COLO668 (cell line): ENCODE measurements around the gene APCDD1L.

Experiments used
- DNase-seq: peaks from one replicate; lab custom pipeline; 2025; ENCODE audit not compliant: unreplicated experiment; lab: John Stamatoyannopoulos, UW

Gene APCDD1L

GRCh38 chr20:58492795-58493524 lies 22.2 kb downstream of the APCDD1L start:
- DNase-seq, result no peak

- DNase-seq, result no peak
These were observed 23.0 kb downstream of the APCDD1L start for GRCh38 chr20:58492074-58492718.

GRCh38 chr20:58486207-58486606 lies 29.0 kb downstream of the APCDD1L start:
- no peak for DNase-seq

GRCh38 chr20:58485393-58485792 lies 29.8 kb downstream of the APCDD1L start:
- no peak for DNase-seq

GRCh38 chr20:58483470-58483869 lies 31.7 kb downstream of the APCDD1L start:
- DNase-seq, result no peak

GRCh38 chr20:58483051-58483450 lies 32.1 kb downstream of the APCDD1L start:
- no peak for DNase-seq

GRCh38 chr20:58482416-58482815 lies 32.8 kb downstream of the APCDD1L start:
- no peak for DNase-seq

- DNase-seq, result no peak
These were observed 33.6 kb downstream of the APCDD1L start for GRCh38 chr20:58481481-58482021.

GRCh38 chr20:58480551-58481336 lies 34.5 kb downstream of the APCDD1L start:
- no peak for DNase-seq

- DNase-seq, result no peak
These were observed 35.3 kb downstream of the APCDD1L start for GRCh38 chr20:58479726-58480440.

GRCh38 chr20:58478141-58478805 lies 36.9 kb downstream of the APCDD1L start:
- no peak for DNase-seq

GRCh38 chr20:58475466-58475865 lies 39.7 kb downstream of the APCDD1L start:
- DNase-seq, result no peak

GRCh38 chr20:58473453-58474425 lies 41.5 kb downstream of the APCDD1L start:
- no peak for DNase-seq

GRCh38 chr20:58472273-58473018 lies 42.8 kb downstream of the APCDD1L start:
- DNase-seq, result no peak

- no peak for DNase-seq
These were observed 43.7 kb downstream of the APCDD1L start for GRCh38 chr20:58471193-58472164.

- DNase-seq, result no peak
These were observed 44.6 kb downstream of the APCDD1L start for GRCh38 chr20:58470336-58471192.
